Left ventricle myocardium inferior (tissue), 1 donor: ENCODE measurements around the gene HES1. TPM values are rescaled to one million over a fixed set of nuclear protein-coding genes. Genes with fewer than 3 reads are reported as not detected.

ENCODE experiments used
- DNase-seq: peaks from one replicate; pipeline ENCODE4 v3.0.0-alpha.2; 2020
- H3K27ac ChIP-seq: fragments of 200-600 bp; replicated peaks from 2 replicates; pipeline ENCODE4 v1.8.0; 2021
- H3K27me3 ChIP-seq: fragments of 200-600 bp; 2 replicates; pipeline ENCODE4 v1.8.0; 2021; ENCODE audit warnings: low read depth
- H3K36me3 ChIP-seq: fragments of 200-600 bp; 2 replicates; pipeline ENCODE4 v1.8.0; 2021
- H3K4me1 ChIP-seq: fragments of 200-600 bp; 2 replicates; pipeline ENCODE4 v1.8.0; 2021
- H3K4me3 ChIP-seq: fragments of 200-600 bp; 2 replicates; pipeline ENCODE4 v1.8.0; 2021; ENCODE audit warnings: mild to moderate bottlenecking, moderate library complexity
- H3K9me3 ChIP-seq: fragments of 200-600 bp; replicated peaks from 2 replicates; pipeline ENCODE4 v1.8.0; 2021
- CTCF ChIP-seq: fragments of 200-600 bp; IDR thresholded peaks from 2 replicates; pipeline ENCODE4 v1.8.0; 2021; ENCODE audit warnings: antibody characterized with exemption, mild to moderate bottlenecking, borderline replicate concordance
- intact Hi-C: fragments of 100-400 bp; cut with micrococcal nuclease; formaldehyde crosslinking; loops from one replicate; pipeline ENCODE4 v1.11.0; 2022
- long read RNA-seq: library from polyadenylated mRNA; unstranded; transcript quantifications from one replicate; pipeline ENCODE4 v2.0.0, GENCODE V29; 2021
- total RNA-seq: library from RNA; stranded (reverse); fragmentation: NEBNext Ultra II Directional; extraction: Animal tissue kit (Norgen Biotek cat#: 25700); gene quantifications from one replicate; pipeline ENCODE4 v1.2.1, GENCODE V29; 2021
- donor health status: DM: no; HTN: yes; CAD: no; lungs with severe emphysema.

The HES1 gene
- 13.4 TPM for total RNA-seq
- long read RNA-seq, transcript HES1-201 (4 exons, 1,578 nt): major isoform, 5 of 7 reads
- long read RNA-seq, partial matches to known transcripts: 1 of 7 reads
- long read RNA-seq, other reads (novel, unspliced or antisense): 0 of 7 reads

- Histone ChIP-seq H3K4me3 (peak within 1 kb of the TSS; percentile 86), H3K27ac (peak within 1 kb of the TSS; percentile 99), H3K9me3 (no peaks in the 10 kb centered on the region), H3K4me1 (peaks cover 80% of the 10 kb centered on the region), H3K36me3 (no peaks in the 10 kb centered on the region), H3K27me3 (no peaks in the 10 kb centered on the region)
- no peak for TF ChIP-seq CTCF
- DNase-seq: peak; percentile 93
- intact Hi-C loops: loop anchor here (5.0 to 10.0 kb wide), 2 partner anchors 169 to 354 kb away; no protein-coding TSS in a partner anchor
These were observed at the start of gene HES1 for GRCh38 chr3:194135806-194136518. HES1 (plus strand) TSS chr3:194136148; CDS start chr3:194136381, 233 bp downstream.

GRCh38 chr3:194086388-194087075 lies 49.4 kb upstream of the HES1 start:
- Histone ChIP-seq H3K27ac (no peak overlapping the region), H3K9me3 (no peaks in the 10 kb centered on the region), H3K36me3 (no peaks in the 10 kb centered on the region), H3K4me3 (no peak overlapping the region), H3K27me3 (peaks cover 29% of the 10 kb centered on the region), H3K4me1 (peaks cover 28% of the 10 kb centered on the region)
- TF ChIP-seq CTCF: no peak
- DNase-seq: no peak
- intact Hi-C loops: no loop called here

GRCh38 chr3:194087280-194087679 lies 48.7 kb upstream of the HES1 start:
- Histone ChIP-seq H3K4me3 (no peak overlapping the region), H3K9me3 (no peaks in the 10 kb centered on the region), H3K27me3 (peaks cover 29% of the 10 kb centered on the region), H3K27ac (no peak overlapping the region), H3K36me3 (no peaks in the 10 kb centered on the region), H3K4me1 (peaks cover 22% of the 10 kb centered on the region)
- no peak for TF ChIP-seq CTCF
- intact Hi-C loops: no loop called here
- DNase-seq: no peak

- H3K27me3 ChIP-seq: peaks cover 24% of the 10 kb centered on the region
- H3K4me3 ChIP-seq: no peak overlapping the region
- H3K9me3 ChIP-seq: no peaks in the 10 kb centered on the region
- TF ChIP-seq CTCF: no peak
- DNase-seq: no peak
- peaks cover 13% of the 10 kb centered on the region for H3K4me1 ChIP-seq
- no peak overlapping the region for H3K27ac ChIP-seq
- intact Hi-C loops: no loop called here
- no peaks in the 10 kb centered on the region for H3K36me3 ChIP-seq
These were observed 47.7 kb upstream of the HES1 start for GRCh38 chr3:194087995-194088855.
